ENCODE data around the gene MRGPRF.

DNA sequence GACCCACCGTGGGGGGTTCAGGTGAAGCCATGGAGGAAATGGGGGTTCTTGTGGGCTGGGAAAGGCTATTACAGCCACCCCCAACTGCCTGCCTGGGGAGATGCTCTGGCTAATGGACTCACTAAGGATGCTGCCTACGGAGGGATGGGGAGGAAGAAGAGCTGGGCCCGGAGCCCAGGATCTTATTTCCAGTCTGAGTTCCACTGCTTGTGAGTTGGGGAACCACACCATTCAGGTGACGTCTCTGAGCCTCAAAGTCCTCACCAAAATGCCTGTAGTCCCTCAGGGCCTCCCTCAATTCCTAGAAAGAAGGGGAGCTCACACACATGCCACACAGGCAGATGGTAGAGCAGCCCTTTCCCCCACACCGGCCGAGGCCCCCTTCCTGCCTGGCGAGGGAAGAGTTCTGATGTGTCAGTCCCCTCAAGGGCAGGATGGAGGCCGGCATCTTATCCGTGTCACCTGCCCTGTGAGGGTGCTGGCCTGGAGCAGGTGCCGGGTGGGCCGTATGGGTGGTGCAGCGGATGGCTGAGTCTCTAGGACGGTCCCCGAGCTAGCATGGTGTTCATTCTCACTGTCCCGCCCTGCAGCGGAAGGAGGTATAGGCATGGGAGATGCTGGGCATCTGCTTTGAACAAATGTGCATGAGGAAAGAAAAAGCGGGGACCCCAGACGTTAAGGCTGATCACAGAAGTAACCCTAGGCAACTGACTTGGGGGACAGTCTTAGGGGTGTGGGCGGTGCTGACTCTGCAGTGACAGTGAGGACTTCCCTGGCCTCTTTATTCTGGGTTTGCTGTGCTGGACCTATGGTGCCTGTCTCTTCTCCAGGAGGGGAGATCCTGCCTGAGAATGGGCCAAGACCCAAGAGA is 15.7 kb downstream of the MRGPRF start:
- TF ChIP-seq, protein P1, sequence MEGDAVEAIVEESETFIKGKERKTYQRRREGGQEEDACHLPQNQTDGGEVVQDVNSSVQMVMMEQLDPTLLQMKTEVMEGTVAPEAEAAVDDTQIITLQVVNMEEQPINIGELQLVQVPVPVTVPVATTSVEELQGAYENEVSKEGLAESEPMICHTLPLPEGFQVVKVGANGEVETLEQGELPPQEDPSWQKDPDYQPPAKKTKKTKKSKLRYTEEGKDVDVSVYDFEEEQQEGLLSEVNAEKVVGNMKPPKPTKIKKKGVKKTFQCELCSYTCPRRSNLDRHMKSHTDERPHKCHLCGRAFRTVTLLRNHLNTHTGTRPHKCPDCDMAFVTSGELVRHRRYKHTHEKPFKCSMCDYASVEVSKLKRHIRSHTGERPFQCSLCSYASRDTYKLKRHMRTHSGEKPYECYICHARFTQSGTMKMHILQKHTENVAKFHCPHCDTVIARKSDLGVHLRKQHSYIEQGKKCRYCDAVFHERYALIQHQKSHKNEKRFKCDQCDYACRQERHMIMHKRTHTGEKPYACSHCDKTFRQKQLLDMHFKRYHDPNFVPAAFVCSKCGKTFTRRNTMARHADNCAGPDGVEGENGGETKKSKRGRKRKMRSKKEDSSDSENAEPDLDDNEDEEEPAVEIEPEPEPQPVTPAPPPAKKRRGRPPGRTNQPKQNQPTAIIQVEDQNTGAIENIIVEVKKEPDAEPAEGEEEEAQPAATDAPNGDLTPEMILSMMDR (IDR thresholded peaks at IDR 0.05): no peak
- TF ChIP-seq POLR2AphosphoS5 (IDR thresholded peaks at IDR 0.05) (no peak), POLR2A (IDR thresholded peaks at IDR 0.05) (no peak)
